Upper lobe of left lung (tissue), 6 donors: ENCODE data around the gene BNIP2. TPM values are rescaled to one million over a fixed set of nuclear protein-coding genes. Genes with fewer than 3 reads are reported as not detected.

Experiments used
- ATAC-seq, 2 donors: fragments of 200-7000 bp; cut with Tn5 transposase; one replicate each; pipeline ENCODE4 v1.9.1; 2022; ENCODE audit warnings: mild to moderate bottlenecking in 2 of 2, moderate library complexity in 2 of 2; ENCODE audit not compliant: low FRiP score in 2 of 2
- DNase-seq, 2 donors: peaks; one replicate each; pipeline ENCODE4 v3.0.0-alpha.2; 2019 to 2020
- H3K27ac ChIP-seq, 4 donors: fragments of 200-600 bp; sonication (generic); one replicate each; pipeline ENCODE4 v1.5.1; 2016 to 2019
- H3K27me3 ChIP-seq, 4 donors: fragments of 200-600 bp; sonication (generic); one replicate each; pipeline ENCODE4 v1.5.1; 2017 to 2019
- H3K36me3 ChIP-seq, 4 donors: fragments of 200-600 bp; sonication (generic); one replicate each; pipeline ENCODE4 v1.5.1; 2016 to 2019
- H3K4me1 ChIP-seq, 4 donors: fragments of 200-600 bp; sonication (generic); one replicate each; pipeline ENCODE4 v1.5.1; 2018 to 2019
- H3K4me3 ChIP-seq, 4 donors: fragments of 200-600 bp; sonication (generic); one replicate each; pipeline ENCODE4 v1.5.1; 2017 to 2019; ENCODE audit warnings: mild to moderate bottlenecking in 2 of 4, moderate library complexity in 1 of 4
- H3K9me3 ChIP-seq, 4 donors: fragments of 200-600 bp; sonication (generic); one replicate each; pipeline ENCODE4 v1.5.1; 2018 to 2019
- CTCF ChIP-seq, 6 experiments: fragments of 450-650 bp in 4 of 6; fragments of 200-600 bp in 2 of 6; sonication (generic) in 2 of 6; IDR thresholded peaks; one replicate each; pipeline ENCODE4 v1.5.1; 2016 to 2019; ENCODE audit warnings: antibody characterized with exemption in 6 of 6
- EP300 ChIP-seq, 4 donors: sonication (generic); formaldehyde crosslinking; IDR thresholded peaks; one replicate each; pipeline ENCODE4 v1.5.1; 2017; ENCODE audit warnings: antibody characterized with exemption in 4 of 4, control low read depth in 2 of 4
- POLR2A ChIP-seq, 4 donors: fragments of 450-650 bp; IDR thresholded peaks; one replicate each; pipeline ENCODE4 v1.5.1; 2016 to 2017; ENCODE audit warnings: antibody characterized with exemption in 4 of 4, mild to moderate bottlenecking in 2 of 4
- POLR2AphosphoS5 ChIP-seq, 2 donors: sonication (generic); formaldehyde crosslinking; IDR thresholded peaks; one replicate each; pipeline ENCODE4 v1.5.1; 2017; ENCODE audit warnings: antibody characterized with exemption in 2 of 2
- WGBS, 2 donors: methylation state at CpG; one replicate each; pipeline ENCODE4 v1.1.5; 2017 to 2018; 5-methylcytosine and 5-hydroxymethylcytosine counted together
- total RNA-seq, 6 donors: library from RNA; depleted of rRNA in 4 of 6; stranded (reverse); fragments of >200 nt in 4 of 6; gene quantifications; one replicate each; pipeline versions ENCODE4 v1.1.0 to v1.2.1, GENCODE V29; 2016 to 2021
- donor health status: DM: no; HTN: no; CAD: no; lungs with moderate emphysema.
- donor health status: DM: no; HTN: yes; CAD: no; lungs with severe emphysema.

The BNIP2 gene
- total RNA-seq, 6 donors from 2014 or later = 95.0 to 286 (median 152) TPM

GRCh38 chr15:59676565-59676964 lies 12.6 kb downstream of the BNIP2 start:
- Histone ChIP-seq H3K27me3 (no peaks in the 10 kb centered on the region), H3K4me3 (no peak overlapping the region), H3K4me1 (no peaks in the 10 kb centered on the region), H3K36me3 (peaks cover 63 to 100% (median 87%) of the 10 kb centered on the region in 4 donors), H3K27ac (no peak overlapping the region), H3K9me3 (no peaks in the 10 kb centered on the region)
- no peak for ATAC-seq
- no peak for TF ChIP-seq EP300 (IDR thresholded peaks at IDR 0.05)
- no peak for TF ChIP-seq POLR2AphosphoS5 (IDR thresholded peaks at IDR 0.05)
- TF ChIP-seq CTCF (IDR thresholded peaks at IDR 0.05) = no peak
- TF ChIP-seq POLR2A (IDR thresholded peaks at IDR 0.05) = no peak
- WGBS, 2 donors = 96 to 97% methylated on average over 23 of the region's 23 CpGs
- DNase-seq = peak in 1 of 2 donors; percentile 78

- Histone ChIP-seq H3K27me3 (no peaks in the 10 kb centered on the region), H3K36me3 (peaks cover 55 to 100% (median 84%) of the 10 kb centered on the region in 4 donors), H3K9me3 (no peaks in the 10 kb centered on the region), H3K4me1 (no peaks in the 10 kb centered on the region), H3K27ac (no peak overlapping the region), H3K4me3 (no peak overlapping the region)
- DNase-seq (no peak), ATAC-seq (no peak)
- TF ChIP-seq POLR2A (IDR thresholded peaks at IDR 0.05) (no peak), POLR2AphosphoS5 (IDR thresholded peaks at IDR 0.05) (no peak), EP300 (IDR thresholded peaks at IDR 0.05) (no peak), CTCF (IDR thresholded peaks at IDR 0.05) (no peak)
- WGBS, 2 donors = 86 to 90% methylated on average over 3 of the region's 3 CpGs
These were observed 14.7 kb downstream of the BNIP2 start for GRCh38 chr15:59674361-59674877.

GRCh38 chr15:59668556-59668955 lies 20.6 kb downstream of the BNIP2 start:
- peaks cover 29 to 98% (median 62%) of the 10 kb centered on the region in 4 donors for H3K36me3 ChIP-seq
- DNase-seq (no peak), ATAC-seq (no peak)
- TF ChIP-seq CTCF (IDR thresholded peaks at IDR 0.05) (no peak), POLR2A (IDR thresholded peaks at IDR 0.05) (no peak), EP300 (IDR thresholded peaks at IDR 0.05) (no peak), POLR2AphosphoS5 (IDR thresholded peaks at IDR 0.05) (no peak)
- no peaks in the 10 kb centered on the region for H3K4me1 ChIP-seq
- no peak overlapping the region for H3K27ac ChIP-seq
- no peak overlapping the region for H3K4me3 ChIP-seq
- no peaks in the 10 kb centered on the region for H3K9me3 ChIP-seq
- WGBS, 2 donors = 83 to 91% methylated on average over 8 of the region's 8 CpGs
- no peaks in the 10 kb centered on the region for H3K27me3 ChIP-seq

- H3K27me3 ChIP-seq = no peaks in the 10 kb centered on the region
- 80 to 91% methylated on average over 1 of the region's 1 CpG for WGBS, 2 donors
- peaks cover 0 to 6% (median 4%) of the 10 kb centered on the region in 4 donors for H3K4me1 ChIP-seq
- no peak overlapping the region for H3K4me3 ChIP-seq
- peaks cover 15 to 63% (median 29%) of the 10 kb centered on the region in 4 donors for H3K36me3 ChIP-seq
- ATAC-seq (peak in 1 of 2 donors; percentile 34), DNase-seq (no peak)
- no peak overlapping the region for H3K27ac ChIP-seq
- H3K9me3 ChIP-seq = no peaks in the 10 kb centered on the region
- TF ChIP-seq POLR2A (IDR thresholded peaks at IDR 0.05) (no peak), POLR2AphosphoS5 (IDR thresholded peaks at IDR 0.05) (no peak), EP300 (IDR thresholded peaks at IDR 0.05) (no peak), CTCF (IDR thresholded peaks at IDR 0.05) (no peak)
These were observed 26.9 kb downstream of the BNIP2 start for GRCh38 chr15:59662260-59662659.

- DNase-seq (no peak), ATAC-seq (no peak)
- TF ChIP-seq EP300 (IDR thresholded peaks at IDR 0.05) (no peak), CTCF (IDR thresholded peaks at IDR 0.05) (no peak), POLR2A (IDR thresholded peaks at IDR 0.05) (no peak), POLR2AphosphoS5 (IDR thresholded peaks at IDR 0.05) (no peak)
- peaks cover 10 to 36% (median 15%) of the 10 kb centered on the region in 4 donors for H3K36me3 ChIP-seq
- peaks cover 18 to 27% (median 20%) of the 10 kb centered on the region in 4 donors for H3K4me1 ChIP-seq
- H3K4me3 ChIP-seq = no peak overlapping the region
- no peaks in the 10 kb centered on the region for H3K9me3 ChIP-seq
- H3K27me3 ChIP-seq = no peaks in the 10 kb centered on the region
- H3K27ac ChIP-seq = no peak overlapping the region
- 58 to 69% methylated on average over 1 of the region's 1 CpG for WGBS, 2 donors
These were observed 29.8 kb downstream of the BNIP2 start for GRCh38 chr15:59659366-59659765.
